ENCODE data around the gene SPOCK1.
"Not testable (repeated sequence)": the region's sequence is repeated elsewhere in the genome, so short reads cannot be mapped to it uniquely, and the experiment has no call there.

The SPOCK1 gene

DNA sequence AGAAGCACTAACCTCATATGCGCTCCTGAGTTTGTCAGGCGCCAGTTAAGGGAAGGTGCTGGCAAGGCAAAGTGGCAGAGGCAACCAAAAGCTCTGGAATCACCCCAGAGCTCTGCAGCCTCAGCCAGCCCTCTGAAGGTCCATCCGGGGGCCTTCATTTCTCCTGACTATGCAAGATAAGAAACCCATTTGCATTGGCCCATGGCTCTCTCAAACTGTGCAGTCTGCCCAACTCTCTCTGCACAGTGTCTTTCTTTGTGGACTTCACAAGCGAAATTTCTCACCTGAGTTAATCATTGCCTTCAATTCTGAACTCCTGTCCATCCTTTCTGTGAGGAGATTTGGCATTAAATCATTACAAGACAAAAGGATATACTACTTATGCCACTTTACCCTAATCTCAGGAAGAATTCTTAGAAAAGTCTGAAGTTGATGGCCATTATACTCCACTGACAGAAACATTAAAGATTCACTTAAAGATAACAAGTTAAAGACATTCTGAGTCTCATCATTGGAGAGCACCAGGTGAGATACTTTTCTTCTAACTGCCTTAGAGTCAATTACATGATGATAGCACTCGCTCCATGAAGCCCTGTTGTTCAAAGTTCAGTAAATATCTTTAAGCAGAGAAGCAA lies 235.6 kb downstream of the SPOCK1 start:
- no peak for DNase-seq (ENCODE audit: low spot score)

DNA sequence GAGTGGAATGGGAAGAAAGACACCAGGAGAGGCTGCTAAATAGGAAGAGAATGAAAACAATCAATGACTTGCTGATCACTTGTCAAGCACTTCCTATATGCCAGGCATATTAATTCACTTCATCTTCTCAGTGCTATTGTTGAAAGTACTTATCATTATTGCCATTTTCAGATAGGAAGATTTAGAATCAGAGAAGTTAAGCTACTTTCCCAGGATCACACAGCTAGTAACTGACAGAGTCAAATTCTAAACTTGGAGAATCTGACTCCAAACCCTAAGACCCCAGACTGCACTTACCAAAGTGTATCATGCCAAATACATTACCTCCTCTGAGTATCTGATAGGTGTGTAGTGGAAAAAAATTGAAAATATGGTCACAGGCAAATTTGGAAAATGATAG lies 236.3 kb downstream of the SPOCK1 start:
- DNase-seq (ENCODE audit: low spot score): no peak

DNA sequence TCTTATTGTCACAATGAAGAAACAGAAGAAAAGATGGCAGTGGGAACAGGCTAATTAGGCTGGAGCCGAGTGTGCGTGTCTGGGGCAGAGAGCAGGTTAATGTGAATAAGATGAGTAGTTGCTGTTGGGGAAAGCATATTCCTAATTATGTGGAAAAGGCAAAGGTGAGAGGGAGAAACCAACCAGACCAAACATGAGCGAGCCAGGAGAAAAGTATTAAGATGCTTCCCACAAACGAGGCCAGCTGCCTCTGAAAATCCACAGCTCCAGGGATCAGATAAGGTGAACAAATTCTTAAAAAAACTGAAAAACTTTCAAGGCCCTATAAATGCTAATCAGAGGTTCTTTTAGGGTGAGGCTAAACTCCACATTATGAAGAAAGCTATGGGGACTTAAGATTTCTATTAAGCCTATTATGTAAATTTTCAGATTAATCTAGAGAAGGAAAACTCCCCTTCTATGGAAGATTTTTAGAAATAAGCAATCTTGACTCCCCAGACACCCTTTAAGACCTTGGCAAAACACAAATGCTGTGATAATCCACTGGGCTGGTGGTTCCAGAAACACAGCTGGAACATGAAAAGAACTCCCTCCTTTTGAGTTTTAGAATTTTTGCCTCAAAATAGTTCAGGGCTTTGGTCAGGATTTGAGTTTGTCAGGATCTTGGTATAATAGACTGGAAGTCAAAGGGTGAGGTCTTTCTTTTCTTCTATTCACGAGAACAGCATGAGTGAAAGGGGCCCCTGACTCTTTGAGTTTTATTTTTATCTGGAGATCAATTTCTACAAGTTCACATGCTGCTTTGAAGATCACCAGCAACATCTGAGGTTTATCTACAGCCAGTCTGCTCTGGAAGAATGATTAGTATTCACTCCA lies 238.1 kb downstream of the SPOCK1 start:
- no peak for DNase-seq (ENCODE audit: low spot score)

DNA sequence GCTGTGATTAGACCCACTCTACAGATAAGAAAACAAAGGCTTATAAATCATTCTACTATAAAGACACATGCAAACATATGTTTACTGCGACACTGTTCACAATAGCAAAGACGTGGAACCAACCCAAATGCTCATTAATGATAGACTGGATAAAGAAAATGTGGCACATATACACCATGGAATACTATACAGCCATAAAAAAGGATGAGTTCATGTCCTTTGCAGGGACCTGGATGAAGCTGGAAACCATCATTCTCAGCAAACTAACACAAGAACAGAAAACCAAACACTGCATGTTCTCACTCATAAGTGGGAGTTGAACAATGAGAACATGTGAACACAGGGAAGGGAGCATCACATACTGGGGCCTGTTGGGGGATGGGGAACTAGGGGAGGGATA lies 240.0 kb downstream of the SPOCK1 start:
- DNase-seq (ENCODE audit: low spot score): not testable (repeated sequence)

DNA sequence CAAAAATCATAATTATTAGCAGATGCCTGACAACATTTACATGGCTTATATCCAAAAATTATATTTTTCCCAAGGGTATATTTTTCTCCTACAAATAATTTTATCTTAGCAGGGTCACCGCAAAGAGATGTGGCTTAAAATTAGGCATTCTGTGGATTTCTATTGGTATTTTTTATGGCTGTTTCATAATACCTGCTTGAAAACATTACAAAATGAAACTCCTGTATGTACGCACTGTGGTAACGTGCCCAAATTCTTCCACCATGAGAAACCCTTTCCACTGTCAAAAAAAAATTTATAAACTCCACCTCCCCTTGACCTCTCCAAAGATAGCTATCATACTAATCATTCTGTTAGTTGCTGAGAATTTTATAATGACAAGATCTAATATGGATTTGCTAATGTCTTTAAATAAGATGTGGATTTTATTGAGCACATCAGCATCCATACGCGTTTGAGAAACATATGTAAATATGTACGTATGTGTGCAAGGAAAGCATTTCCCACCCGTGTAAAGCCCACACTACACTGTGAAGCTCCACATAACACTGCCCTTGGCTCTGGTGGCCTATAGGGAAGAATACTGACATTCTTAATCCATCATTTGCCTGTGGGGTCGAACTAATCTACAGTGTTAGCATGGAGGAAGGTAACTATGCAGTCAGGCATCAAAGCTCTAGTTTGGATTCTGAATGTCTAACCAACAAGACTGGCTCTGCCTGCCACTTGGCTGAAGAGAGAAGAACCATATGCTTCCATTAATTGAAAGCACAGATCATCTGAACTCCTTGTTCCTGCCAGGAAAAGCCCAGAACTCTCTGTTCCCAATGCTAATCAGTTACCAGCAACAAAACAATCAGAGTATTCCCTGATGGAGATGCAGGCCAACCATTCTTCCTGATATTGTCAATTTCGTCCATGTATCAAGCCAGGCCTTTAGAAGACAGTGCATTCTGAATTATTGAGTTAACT lies 244.7 kb downstream of the SPOCK1 start:
- DNase-seq (ENCODE audit: low spot score): no peak

DNA sequence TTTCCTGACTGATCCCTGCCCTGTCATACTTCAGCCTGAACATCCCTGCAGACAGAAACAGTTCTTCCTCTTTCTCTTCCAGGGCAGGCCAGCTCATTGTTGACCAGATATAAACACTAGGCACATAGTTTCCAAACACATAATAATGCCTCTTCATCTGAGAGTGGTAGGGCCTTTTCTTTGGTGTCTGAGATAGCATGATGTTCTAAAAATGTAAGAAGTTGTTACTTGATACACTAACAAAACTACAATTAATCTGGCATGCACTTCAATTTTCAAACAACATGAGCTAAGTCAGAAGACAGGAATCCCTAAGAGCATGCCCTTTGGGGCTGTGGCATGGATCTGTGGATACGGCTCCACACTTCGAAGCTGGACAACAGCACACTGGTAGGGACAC lies 246.6 kb downstream of the SPOCK1 start:
- DNase-seq (ENCODE audit: low spot score): no peak

DNA sequence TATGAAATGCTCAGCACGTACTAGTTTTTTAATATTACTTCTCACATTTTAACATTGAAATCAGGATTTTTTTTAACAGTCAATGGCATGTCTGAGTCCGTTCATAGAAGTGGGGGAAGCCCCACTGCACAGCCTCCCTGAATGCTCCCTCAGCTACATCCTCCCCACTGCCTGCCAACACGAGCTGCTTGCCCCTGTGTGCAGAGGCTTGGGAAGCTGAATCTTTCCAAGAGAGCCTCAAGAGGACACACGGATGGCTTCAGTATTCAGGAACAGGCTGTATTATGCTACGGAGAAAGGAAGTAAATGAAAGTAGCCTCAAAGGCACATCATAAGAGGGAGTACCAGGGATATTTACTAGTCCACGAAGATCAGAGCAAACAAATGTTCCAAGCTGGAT lies 248.7 kb downstream of the SPOCK1 start:
- DNase-seq (ENCODE audit: low spot score): no peak

DNA sequence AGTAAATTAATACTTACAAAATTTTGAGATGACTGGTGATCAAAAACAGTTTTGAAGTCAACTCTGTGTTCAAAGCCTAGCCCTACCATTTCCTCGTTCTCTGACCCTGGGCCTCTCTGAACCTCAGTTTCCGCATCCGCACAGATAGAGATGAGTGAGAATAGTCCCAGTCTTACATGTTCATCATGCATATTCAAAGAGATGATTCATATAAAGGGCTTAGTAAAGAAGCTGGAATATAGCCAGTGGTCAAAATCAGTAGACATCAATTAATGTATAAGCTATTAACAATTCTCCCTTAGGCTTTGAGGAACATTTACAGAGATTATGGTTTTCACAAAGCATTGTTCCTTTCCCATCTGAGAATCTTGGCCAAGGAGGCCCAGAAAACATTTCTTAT lies 250.6 kb downstream of the SPOCK1 start:
- no peak for DNase-seq (ENCODE audit: low spot score)

DNA sequence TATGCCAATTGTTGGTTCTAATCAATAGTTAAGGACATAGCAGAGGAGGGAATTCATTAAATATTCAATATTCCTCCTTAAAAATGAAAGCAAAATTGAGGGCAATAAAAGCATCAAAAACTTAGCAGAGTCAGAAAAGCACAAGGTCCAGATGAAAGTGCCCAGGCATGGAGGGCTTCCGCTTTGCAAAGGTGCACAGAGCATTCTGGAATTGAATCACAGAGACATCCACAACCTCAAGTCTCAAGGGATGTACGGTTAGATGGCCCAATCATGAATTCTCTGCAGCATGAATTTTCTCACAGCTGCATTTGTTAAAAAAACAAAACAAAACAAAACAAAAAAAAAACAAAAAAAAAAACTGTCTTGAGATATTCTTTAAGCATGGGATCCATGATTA lies 253.7 kb downstream of the SPOCK1 start:
- DNase-seq (ENCODE audit: low spot score): no peak

DNA sequence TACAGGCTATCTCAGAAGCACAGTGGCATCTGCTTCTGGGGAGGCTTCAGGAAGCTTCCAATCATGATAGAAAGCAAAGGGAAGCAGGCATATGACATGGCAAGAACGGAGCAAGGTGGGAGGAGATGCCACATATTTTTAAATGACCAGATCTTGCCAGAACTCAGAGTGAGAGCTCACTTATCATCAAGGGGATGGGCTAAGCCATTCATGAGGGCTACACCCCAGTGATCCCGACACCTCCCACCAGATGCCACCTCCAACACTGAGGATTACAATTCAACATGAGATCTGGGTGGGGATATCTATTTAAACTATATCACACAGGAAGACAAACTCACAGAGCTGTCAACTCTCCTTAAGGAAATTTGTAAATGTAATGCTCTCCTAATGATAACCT lies 258.8 kb downstream of the SPOCK1 start:
- DNase-seq (ENCODE audit: low spot score): no peak

DNA sequence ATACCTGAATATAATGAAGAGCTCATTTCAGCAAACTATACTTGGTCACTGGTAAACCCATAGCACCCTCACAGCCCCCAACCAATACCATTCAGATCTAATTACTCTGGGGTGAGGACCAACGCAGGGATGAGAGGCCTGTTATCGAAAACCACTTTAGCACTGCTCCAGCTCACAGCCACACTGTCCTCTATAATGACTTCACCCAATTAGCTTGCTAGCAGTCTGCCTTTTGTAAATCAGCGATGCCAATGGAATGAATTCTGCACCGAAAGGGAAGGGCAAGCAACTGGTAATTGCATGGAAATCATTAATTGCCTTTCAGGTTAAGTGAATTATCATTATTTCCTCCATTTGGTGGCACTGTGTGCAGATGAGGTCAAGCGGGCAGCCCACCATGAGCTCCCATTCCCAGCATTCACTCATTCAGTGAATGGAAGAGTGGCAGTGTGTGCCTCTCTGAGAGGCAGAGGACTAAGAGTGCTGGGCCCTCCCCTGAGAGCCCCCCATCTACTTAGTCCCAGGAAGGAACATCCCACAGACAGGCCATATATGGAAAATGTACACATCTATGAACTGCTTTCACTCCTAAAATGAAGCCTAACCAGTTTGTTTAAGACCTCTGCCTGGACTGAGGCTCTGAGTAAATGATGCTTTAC lies 262.1 kb downstream of the SPOCK1 start:
- DNase-seq (ENCODE audit: low spot score): no peak

DNA sequence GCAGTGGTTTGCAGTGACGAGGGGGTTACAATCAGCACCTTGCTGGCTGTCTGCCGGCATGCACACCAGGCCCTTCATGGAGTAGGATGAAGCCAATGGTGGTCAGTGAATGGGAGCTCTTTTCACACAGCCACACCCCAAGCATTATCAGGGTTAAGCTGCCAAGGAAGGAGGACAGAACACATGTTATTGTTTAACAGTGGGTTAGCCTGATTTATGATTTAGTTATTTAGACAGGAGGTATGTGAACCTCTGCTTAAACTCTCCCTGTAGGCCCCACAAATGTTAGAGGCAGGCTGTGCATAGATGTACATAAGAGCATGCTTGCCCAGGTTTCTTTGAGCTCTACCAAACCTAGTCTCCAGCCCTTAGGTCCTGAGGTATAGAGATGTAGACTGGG lies 262.9 kb downstream of the SPOCK1 start:
- DNase-seq (ENCODE audit: low spot score): no peak

DNA sequence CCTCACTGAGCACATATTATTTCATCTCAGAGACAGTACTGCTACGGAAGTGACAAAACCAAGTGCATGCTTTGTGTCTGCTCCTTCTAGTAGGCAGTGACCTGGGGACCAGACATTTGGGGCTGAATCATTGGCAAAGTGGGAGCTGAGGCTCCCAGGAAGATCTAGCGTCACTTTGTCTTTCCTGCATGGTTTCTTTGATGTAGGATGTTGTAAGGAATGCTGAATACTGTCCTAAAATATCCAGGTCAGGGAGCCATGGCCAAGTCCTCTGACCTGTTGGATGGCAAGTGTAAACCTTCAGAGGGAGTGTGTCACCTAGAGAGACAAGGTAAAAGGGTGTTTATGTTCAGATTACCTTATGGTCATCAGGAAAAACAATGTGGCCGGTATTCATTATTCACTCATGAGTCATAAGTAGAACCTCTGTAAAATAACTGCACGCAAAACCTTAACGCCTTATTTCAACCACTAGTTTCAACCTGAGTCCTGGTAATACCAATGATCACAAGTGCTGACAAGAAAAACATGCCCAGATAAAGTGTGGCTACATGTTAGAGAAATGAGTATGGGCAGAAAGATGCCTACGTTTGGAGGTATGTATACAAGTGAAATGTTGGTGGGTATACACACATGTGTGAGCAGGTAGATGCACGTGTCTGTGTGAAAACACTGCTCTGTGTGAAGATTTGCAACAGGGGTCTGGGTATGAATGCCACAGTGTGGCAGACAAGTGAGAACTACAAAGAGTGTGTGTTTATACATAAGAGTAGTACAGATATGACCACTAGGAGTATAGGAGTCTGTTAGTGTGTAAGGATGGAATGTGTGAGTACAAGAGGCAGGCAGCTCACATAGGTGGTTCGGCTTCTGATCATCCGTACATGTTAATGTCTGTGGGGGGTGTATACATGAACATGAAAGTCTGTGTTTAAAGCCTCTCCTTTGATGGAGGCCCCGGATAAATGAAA lies 263.9 kb downstream of the SPOCK1 start:
- no peak for DNase-seq (ENCODE audit: low spot score)

DNA sequence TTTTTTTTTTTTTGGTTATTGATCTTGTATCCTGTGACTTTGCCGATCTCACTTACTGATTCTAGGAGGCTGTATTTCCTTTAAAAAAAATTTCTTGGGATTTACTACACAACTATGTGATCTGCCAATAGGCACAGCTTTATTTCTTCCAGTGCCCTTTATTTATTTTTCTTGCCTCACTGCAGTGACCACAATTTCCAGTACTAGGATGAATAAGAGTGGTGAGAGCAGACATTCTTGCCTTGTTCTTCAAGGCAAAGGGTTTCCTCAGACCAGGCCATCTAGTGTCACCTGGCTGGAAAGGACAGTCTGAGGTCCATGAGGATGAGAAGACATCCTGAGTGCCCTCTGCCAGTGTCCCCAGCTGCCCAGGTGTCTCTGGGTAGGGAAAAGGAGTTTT lies 265.4 kb downstream of the SPOCK1 start:
- DNase-seq (ENCODE audit: low spot score): no peak

DNA sequence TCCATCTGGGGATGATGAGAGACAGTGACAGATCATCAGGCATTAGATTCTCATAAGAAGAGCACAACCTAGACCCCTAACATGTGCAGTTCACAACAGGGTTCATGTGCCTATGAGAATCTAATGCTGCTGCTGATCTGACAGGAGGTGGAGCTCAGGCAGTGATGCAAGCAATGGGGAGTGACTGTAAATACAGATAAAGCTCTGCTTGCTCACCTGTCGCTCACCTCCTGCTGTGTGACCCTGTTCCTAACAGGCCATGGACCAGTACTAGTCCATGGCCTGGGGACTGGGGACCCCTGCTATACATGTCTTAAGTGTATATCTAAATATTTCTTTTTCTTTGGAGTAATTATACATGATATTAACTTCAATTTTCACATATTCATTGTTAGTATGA lies 265.8 kb downstream of the SPOCK1 start:
- not testable (repeated sequence) for DNase-seq (ENCODE audit: low spot score)

DNA sequence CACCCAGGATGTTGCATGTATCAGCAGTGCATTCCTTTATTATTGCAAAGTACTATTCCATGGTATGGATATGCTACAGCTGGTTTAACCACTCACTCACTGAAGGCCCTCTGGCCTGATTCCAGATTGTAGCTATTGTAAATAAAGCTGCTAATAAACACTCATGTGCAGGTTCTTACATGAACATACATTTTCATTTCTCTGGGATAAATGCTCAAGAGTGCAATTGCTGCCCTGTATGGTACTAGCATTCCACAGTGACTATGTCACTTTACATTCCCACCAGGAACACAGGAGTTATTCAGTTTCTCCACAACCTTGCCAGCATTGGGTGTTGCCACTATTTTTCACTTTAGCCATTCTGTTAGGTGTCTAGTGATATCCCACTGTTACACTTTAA lies 267.6 kb downstream of the SPOCK1 start:
- no peak for DNase-seq (ENCODE audit: low spot score)

DNA sequence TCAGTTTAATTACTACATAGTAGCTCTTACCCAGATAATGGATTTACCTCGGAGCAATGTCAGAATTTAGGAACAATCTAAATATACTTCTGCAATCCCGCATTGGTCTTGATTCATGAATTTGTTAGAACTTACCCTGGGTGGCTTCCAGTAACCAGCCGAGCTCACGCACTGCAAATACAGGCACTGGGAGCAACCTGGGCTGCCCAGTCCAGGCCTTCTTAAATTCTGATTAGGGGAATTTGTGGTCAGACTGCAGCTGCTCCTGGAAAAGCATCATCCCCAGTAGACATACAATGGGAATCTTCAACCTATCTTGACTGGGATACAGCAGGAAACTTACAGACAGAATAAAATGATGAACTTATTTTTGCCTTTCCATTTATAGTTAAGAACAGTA lies 270.3 kb downstream of the SPOCK1 start:
- DNase-seq (ENCODE audit: low spot score): no peak

DNA sequence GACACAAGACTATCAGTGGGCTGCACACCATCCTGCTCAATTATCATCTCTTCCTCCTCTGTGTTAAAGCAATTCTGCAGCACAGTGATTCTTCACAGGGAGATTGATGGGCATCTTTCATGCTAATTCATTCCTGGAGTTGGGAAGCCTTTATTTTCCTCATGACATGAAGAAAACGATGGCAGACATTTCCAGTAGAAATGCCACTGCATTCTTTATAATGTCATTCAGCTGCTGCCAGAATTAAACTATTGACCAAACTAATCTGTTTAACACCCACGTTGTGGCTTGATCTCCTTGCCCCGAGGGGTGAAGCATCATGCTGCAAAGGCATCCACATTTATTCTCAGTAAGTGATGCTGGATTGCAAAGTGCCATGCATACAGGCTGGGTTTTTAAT lies 273.0 kb downstream of the SPOCK1 start:
- no peak for DNase-seq (ENCODE audit: low spot score)

DNA sequence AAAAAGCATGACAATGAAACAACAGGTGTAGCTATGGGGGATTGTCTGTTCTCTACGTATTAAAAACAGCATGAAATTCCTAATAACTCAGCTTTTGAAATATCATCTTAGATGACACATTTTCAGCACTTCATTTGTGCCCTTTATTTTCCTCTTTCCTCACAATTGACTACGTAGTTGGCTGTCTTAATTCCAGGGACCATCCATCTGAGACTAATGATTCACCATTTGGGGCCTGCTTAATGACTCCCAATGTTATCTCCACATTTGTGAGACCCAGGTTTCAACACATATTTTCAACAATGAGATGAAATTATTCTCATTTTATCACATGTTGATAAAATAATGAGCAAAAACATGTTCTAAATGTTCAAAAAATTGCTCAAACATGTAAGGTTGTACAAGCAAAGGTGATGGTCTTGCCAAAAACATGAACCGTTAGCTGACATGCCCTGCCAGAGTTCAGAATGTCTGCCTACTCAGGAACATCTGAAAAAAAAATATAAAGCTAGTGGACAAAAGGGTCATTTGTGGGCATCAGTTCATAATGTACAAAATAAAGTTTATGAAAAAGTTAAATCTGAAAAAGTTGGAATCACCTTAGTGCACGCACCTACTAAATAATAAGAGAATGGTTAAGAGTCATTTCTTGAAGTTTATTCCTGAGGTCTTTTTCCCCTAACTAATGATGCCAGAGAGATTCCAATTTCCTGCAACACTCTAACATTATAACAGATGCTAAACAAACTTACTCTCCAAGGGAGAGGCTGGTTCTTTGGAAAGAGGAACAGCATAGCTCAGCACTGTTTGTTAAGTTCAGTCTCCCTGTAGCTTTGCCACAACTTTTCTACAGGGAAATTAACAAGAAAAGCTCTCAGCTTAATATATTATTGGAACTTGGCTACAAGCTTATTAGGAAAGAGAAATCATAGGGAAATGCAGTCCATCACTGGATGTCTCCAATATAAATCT lies 275.5 kb downstream of the SPOCK1 start:
- no peak for DNase-seq (ENCODE audit: low spot score)

DNA sequence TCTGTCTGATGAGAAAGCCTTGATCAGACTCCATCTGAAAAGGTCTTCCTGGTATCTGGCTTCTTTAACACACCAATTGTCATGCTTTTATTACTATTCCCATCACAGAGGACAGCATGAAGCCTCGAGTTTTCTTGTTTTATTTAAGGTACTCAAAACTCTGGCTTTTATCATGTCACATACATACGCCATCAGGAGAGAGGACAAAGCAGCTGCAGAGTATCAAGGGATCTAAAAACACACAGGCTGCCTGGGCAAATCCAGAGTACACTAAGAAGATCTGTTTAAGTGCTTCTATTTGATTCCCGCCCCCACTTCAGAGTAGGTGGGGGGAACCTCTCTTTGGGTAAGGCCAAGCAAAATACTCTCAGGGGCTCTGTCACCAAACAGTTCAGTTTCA lies 277.2 kb downstream of the SPOCK1 start:
- no peak for DNase-seq (ENCODE audit: low spot score)

Data from left forelimb (tissue), 1 donor.